ENCODE data around the gene TTN.

GRCh38 chr2:178730049-178730448, 77.2 kb downstream of the TTN start:
- TF ChIP-seq PATZ1 (CRISPR knock-in tag; IDR thresholded peaks at IDR 0.05; ENCODE audit: borderline replicate concordance), result no peak
- TF ChIP-seq CREB5 (CRISPR knock-in tag; IDR thresholded peaks at IDR 0.05; ENCODE audit: low read depth), result no peak
- TF ChIP-seq RARB (CRISPR knock-in tag; IDR thresholded peaks at IDR 0.05), result no peak
- no peak for TF ChIP-seq GLIS3 (CRISPR knock-in tag; IDR thresholded peaks at IDR 0.05)
- no peak for TF ChIP-seq BACH2 (CRISPR knock-in tag; IDR thresholded peaks at IDR 0.05; ENCODE audit: borderline replicate concordance)
- TF ChIP-seq ZC3H10 (CRISPR knock-in tag; IDR thresholded peaks at IDR 0.05), result no peak

Data from SK-N-SH treated with all-trans-retinoic acid at 6 μM for 48 hours (cell line).